Trophoblast cell (in vitro differentiated cells and primary cell): ENCODE data around the gene ARHGEF3.

ENCODE experiments used
- DNase-seq, 2 donors: peaks; one replicate each; pipeline ENCODE4 v3.0.0-alpha.2; 2016
- H2AFZ ChIP-seq: 2 replicates; pipeline ENCODE4 v1.6.1; 2013; ENCODE audit warnings: low read length, moderate library complexity, mild to moderate bottlenecking; ENCODE audit not compliant: insufficient read depth, poor library complexity
- H2AK5ac ChIP-seq: 2 replicates; pipeline ENCODE4 v1.6.1; 2013; ENCODE audit warnings: mild to moderate bottlenecking, low read length
- H2BK120ac ChIP-seq: 2 replicates; pipeline ENCODE4 v1.6.1; 2013; ENCODE audit warnings: low read length, mild to moderate bottlenecking, moderate library complexity; ENCODE audit not compliant: insufficient read depth, poor library complexity
- H2BK12ac ChIP-seq: 2 replicates; pipeline ENCODE4 v1.6.1; 2013; ENCODE audit warnings: mild to moderate bottlenecking, low read length, moderate library complexity
- H2BK5ac ChIP-seq: 2 replicates; pipeline ENCODE4 v1.6.1; 2013; ENCODE audit warnings: low read length, low read depth, moderate library complexity, mild to moderate bottlenecking; ENCODE audit not compliant: poor library complexity
- H3K14ac ChIP-seq: 2 replicates; pipeline ENCODE4 v1.6.1; 2013; ENCODE audit warnings: mild to moderate bottlenecking, low read length
- H3K18ac ChIP-seq: 2 replicates; pipeline ENCODE4 v1.6.1; 2013; ENCODE audit warnings: mild to moderate bottlenecking, low read length
- H3K23ac ChIP-seq: 2 replicates; pipeline ENCODE4 v1.6.1; 2013; ENCODE audit warnings: low read length
- H3K27ac ChIP-seq: 2 replicates; pipeline ENCODE4 v1.5.1; 2013; ENCODE audit warnings: low read depth, mild to moderate bottlenecking, inconsistent platforms, low read length, moderate library complexity
- H3K27me3 ChIP-seq: 2 replicates; pipeline ENCODE4 v1.6.1; 2013; ENCODE audit warnings: inconsistent platforms, mild to moderate bottlenecking, low read length, moderate library complexity; ENCODE audit not compliant: insufficient read depth
- H3K36me3 ChIP-seq, 2 experiments: 1 replicate in 1 of 2; 2 replicates in 1 of 2; pipeline ENCODE4 v1.6.1; 2013; ENCODE audit warnings: low read length in 2 of 2, mild to moderate bottlenecking in 2 of 2, moderate library complexity in 1 of 2; ENCODE audit not compliant: insufficient read depth in 2 of 2, control insufficient read depth in 1 of 2
- H3K4ac ChIP-seq: 2 replicates; pipeline ENCODE4 v1.6.1; 2013; ENCODE audit warnings: low read depth, mild to moderate bottlenecking, low read length, moderate library complexity
- H3K4me1 ChIP-seq, 2 experiments: 1 replicate in 1 of 2; 2 replicates in 1 of 2; pipeline ENCODE4 v1.6.1; 2013; ENCODE audit warnings: low read length in 2 of 2, mild to moderate bottlenecking in 2 of 2, moderate library complexity in 1 of 2; ENCODE audit not compliant: insufficient read depth in 2 of 2, control insufficient read depth in 1 of 2
- H3K4me2 ChIP-seq: 2 replicates; pipeline ENCODE4 v1.6.1; 2013; ENCODE audit warnings: inconsistent platforms, mild to moderate bottlenecking, low read length, moderate library complexity
- H3K4me3 ChIP-seq: 2 replicates; pipeline ENCODE4 v1.5.1; 2013; ENCODE audit warnings: mild to moderate bottlenecking, low read depth, low read length, inconsistent platforms
- H3K79me1 ChIP-seq: one replicate; pipeline ENCODE4 v1.6.1; 2013; ENCODE audit warnings: low read length
- H3K79me2 ChIP-seq: 2 replicates; pipeline ENCODE4 v1.6.1; 2013; ENCODE audit warnings: low read length, mild to moderate bottlenecking; ENCODE audit not compliant: control insufficient read depth, insufficient read depth, poor library complexity
- H3K9ac ChIP-seq: 2 replicates; pipeline ENCODE4 v1.6.1; 2013; ENCODE audit warnings: mild to moderate bottlenecking, low read length
- H3K9me3 ChIP-seq: 2 replicates; pipeline ENCODE4 v1.6.1; 2013; ENCODE audit warnings: low read depth, mild to moderate bottlenecking, control low read depth, inconsistent platforms, low read length; ENCODE audit not compliant: insufficient read depth
- H4K12ac ChIP-seq: 2 replicates; pipeline ENCODE4 v1.6.1; 2013; ENCODE audit warnings: low read depth, mild to moderate bottlenecking, low read length, moderate library complexity
- H4K8ac ChIP-seq: 2 replicates; pipeline ENCODE4 v1.6.1; 2013; ENCODE audit warnings: low read depth, mild to moderate bottlenecking, low read length, moderate library complexity
- H4K91ac ChIP-seq: one replicate; pipeline ENCODE4 v1.6.1; 2013; ENCODE audit warnings: low read depth, mild to moderate bottlenecking, low read length, moderate library complexity
- WGBS: extraction: QIAGEN DNeasy Blood & Tissue Kit; methylation state at CpG from one replicate; pipeline ENCODE4 v1.1.7; 2013; ENCODE audit warnings: missing lambda C conversion rate; ENCODE audit not compliant: insufficient read length, insufficient coverage; ENCODE audit errors: extremely low coverage; 5-methylcytosine and 5-hydroxymethylcytosine counted together

ARHGEF3 gene

DNA sequence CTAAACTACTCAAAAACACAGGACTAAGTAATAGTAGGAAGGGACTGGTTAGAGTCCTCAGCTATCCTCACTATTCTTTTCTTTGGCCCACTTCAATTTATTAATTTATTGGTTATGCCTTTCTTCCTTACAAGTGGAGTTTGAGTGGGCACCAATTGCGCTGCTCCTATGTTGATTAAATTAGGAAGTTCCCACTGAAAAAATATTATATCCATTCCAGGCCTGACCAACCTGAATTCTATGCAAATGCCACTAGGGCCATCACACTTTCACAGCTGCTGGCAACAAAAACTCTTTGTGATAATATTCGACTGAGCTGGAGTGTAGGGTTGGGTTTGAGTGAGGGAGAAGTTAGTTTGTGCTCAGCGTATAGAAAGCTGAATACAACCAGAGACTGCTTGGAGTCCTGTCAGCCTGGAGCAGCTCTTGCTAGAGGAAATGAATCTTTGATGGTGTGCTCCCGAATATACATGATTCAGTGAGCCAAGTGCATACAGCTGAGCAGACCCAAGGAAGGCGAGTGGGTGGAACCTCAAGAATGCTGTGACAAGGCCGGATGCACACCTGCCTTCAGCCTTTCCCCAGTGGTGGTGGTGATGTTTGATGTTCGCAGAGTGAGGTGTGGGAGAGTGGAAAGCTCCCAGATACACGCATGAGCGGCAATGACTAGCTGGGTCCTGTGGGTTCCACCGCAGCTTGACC lies 1.5 kb downstream of the ARHGEF3 start:
- H3K79me1 ChIP-seq = no peaks in the 10 kb centered on the region
- H3K4me3 ChIP-seq = no peak overlapping the region
- DNase-seq = no peak
- peak overlapping the region; percentile 73 for H3K4me2 ChIP-seq
- no peak overlapping the region for H2AK5ac ChIP-seq
- H4K12ac ChIP-seq = no peak overlapping the region
- no peak overlapping the region for H3K9ac ChIP-seq
- H2AFZ ChIP-seq = no peak overlapping the region
- peaks cover 3% of the 10 kb centered on the region for H3K79me2 ChIP-seq
- H3K36me3 ChIP-seq = no peaks in the 10 kb centered on the region
- H3K14ac ChIP-seq = no peak overlapping the region
- H2BK5ac ChIP-seq = no peak overlapping the region
- no peaks in the 10 kb centered on the region for H3K9me3 ChIP-seq
- no peak overlapping the region for H3K23ac ChIP-seq
- no peak overlapping the region for H2BK120ac ChIP-seq
- H3K4me1 ChIP-seq = peaks cover 0 to 6% of the 10 kb centered on the region in 2 experiments
- H3K4ac ChIP-seq = no peak overlapping the region
- WGBS = no CpG with 5 or more reads among the region's 10 CpGs
- H3K27ac ChIP-seq = no peak overlapping the region
- H4K91ac ChIP-seq = no peak overlapping the region
- no peaks in the 10 kb centered on the region for H3K27me3 ChIP-seq
- H3K18ac ChIP-seq = no peak overlapping the region
- no peak overlapping the region for H2BK12ac ChIP-seq
- H4K8ac ChIP-seq = no peak overlapping the region

DNA sequence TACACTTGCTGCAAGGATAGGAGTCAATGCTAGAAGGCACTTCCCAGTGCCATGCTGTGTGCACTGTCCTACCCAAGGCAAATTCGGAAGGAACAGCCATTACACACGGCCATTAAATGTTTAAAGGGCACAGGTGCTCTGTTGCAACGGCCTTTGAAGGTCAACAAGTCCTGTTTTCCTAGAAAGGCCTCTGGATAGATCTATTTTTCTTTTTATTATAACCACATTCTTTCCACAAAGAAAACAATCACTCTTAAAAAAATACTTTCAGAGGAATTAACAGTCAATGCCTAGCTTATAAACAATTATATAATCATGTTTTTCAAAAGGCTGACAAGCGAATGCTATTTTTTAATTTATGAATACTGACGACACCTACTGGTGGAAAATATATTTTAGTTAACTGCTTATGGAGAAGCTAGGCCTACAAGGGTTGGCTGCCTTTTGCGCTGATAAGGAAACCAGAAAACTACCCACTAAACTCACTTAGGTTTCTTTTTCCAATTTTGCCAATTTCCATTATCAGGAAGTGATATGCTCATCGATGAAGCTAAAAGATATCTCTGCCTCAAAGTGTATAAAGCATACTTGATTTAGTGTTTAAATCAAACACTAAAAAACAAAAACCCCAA lies 2.4 kb downstream of the ARHGEF3 start:
- Histone ChIP-seq H2BK12ac (no peak overlapping the region), H3K4ac (no peak overlapping the region), H3K9ac (no peak overlapping the region), H3K14ac (no peak overlapping the region), H2AFZ (no peak overlapping the region), H4K8ac (no peak overlapping the region), H4K12ac (no peak overlapping the region), H3K23ac (no peak overlapping the region), H2AK5ac (no peak overlapping the region), H4K91ac (no peak overlapping the region), H3K18ac (no peak overlapping the region), H3K9me3 (no peaks in the 10 kb centered on the region), H3K36me3 (no peaks in the 10 kb centered on the region), H2BK120ac (no peak overlapping the region), H3K4me1 (peaks cover 4 to 9% of the 10 kb centered on the region in 2 experiments), H3K27me3 (no peaks in the 10 kb centered on the region), H3K79me2 (peaks cover 3% of the 10 kb centered on the region), H3K4me3 (no peak overlapping the region), H3K79me1 (no peaks in the 10 kb centered on the region), H3K27ac (no peak overlapping the region), H3K4me2 (no peak overlapping the region), H2BK5ac (no peak overlapping the region)
- WGBS = no CpG with 5 or more reads among the region's 7 CpGs
- DNase-seq = peak in 1 of 2 donors; percentile 93

DNA sequence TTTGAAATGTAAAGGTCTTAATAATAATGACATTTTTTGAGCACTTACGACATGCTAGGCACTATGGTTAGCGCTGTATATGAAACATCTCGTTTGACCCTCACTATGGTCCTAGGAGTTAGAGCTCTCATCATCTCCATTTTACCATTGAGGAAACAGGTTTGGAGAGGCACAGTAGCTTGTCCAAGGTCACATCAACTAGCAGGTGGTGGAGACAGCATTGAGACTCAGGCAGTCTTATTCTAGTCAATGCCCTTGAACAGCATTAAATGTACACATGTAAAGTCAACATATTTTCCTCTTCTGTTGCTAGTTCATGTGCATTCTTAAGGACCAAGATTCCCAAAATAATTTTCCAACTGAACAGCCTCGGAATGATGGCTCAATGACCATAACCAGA lies 4.8 kb downstream of the ARHGEF3 start:
- Histone ChIP-seq H4K12ac (no peak overlapping the region), H3K4me1 (peaks cover 4 to 9% of the 10 kb centered on the region in 2 experiments), H3K9me3 (no peaks in the 10 kb centered on the region), H3K79me2 (peaks cover 3% of the 10 kb centered on the region), H2AFZ (no peak overlapping the region), H3K23ac (no peak overlapping the region), H3K36me3 (no peaks in the 10 kb centered on the region), H3K27me3 (no peaks in the 10 kb centered on the region), H3K4ac (no peak overlapping the region), H3K27ac (no peak overlapping the region), H3K18ac (no peak overlapping the region), H3K79me1 (no peaks in the 10 kb centered on the region), H4K91ac (no peak overlapping the region), H2AK5ac (no peak overlapping the region), H3K9ac (no peak overlapping the region), H2BK120ac (no peak overlapping the region), H2BK12ac (no peak overlapping the region), H3K4me2 (no peak overlapping the region), H3K4me3 (no peak overlapping the region), H2BK5ac (no peak overlapping the region), H3K14ac (no peak overlapping the region), H4K8ac (no peak overlapping the region)
- no CpG with 5 or more reads among the region's 4 CpGs for WGBS
- DNase-seq = no peak

- no peak overlapping the region for H2BK5ac ChIP-seq
- no peak overlapping the region for H3K14ac ChIP-seq
- no peak overlapping the region for H4K8ac ChIP-seq
- no peaks in the 10 kb centered on the region for H3K27me3 ChIP-seq
- H3K27ac ChIP-seq = no peak overlapping the region
- H2AFZ ChIP-seq = no peak overlapping the region
- H3K79me2 ChIP-seq = no peaks in the 10 kb centered on the region
- H3K36me3 ChIP-seq = no peaks in the 10 kb centered on the region
- H2AK5ac ChIP-seq = no peak overlapping the region
- H2BK120ac ChIP-seq = no peak overlapping the region
- peak; percentile 4 to 21 for DNase-seq
- no peak overlapping the region for H3K4me2 ChIP-seq
- H3K4me3 ChIP-seq = no peak overlapping the region
- no peak overlapping the region for H3K4ac ChIP-seq
- H3K4me1 ChIP-seq = peaks cover 4 to 8% of the 10 kb centered on the region in 2 experiments
- H3K18ac ChIP-seq = no peak overlapping the region
- no peak overlapping the region for H4K12ac ChIP-seq
- no peak overlapping the region for H3K9ac ChIP-seq
- no peak overlapping the region for H3K23ac ChIP-seq
- no peak overlapping the region for H2BK12ac ChIP-seq
- no peaks in the 10 kb centered on the region for H3K9me3 ChIP-seq
- H3K79me1 ChIP-seq = no peaks in the 10 kb centered on the region
- WGBS = no CpG with 5 or more reads among the region's 6 CpGs
- no peak overlapping the region for H4K91ac ChIP-seq
These were observed 5.5 kb downstream of the ARHGEF3 start for GRCh38 chr3:56796202-56796601.
